ENCODE measurements around the gene RBM45.
A peak's percentile ranks its signal among the peaks of the same experiment; 100 is the strongest.

The RBM45 gene

DNA sequence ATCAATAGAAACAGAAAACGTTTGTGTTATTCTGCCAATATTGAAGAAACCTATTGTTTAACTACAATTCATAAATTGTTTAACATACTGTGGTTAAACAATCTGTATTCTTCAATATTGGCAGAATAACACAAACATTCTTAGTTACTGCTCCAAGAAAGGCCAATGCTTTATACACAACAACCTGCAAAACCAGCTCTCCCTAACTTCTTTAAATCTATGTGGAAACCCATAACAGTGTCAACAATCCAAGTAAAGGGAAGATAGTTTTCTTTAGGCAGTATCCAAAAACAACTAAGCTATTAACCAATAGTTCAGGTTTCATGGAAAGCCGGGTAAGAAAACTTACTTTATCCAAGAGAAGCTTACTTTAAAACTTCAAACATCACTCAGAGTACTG, 6.2 kb upstream of the RBM45 start:
- DNase-seq (ENCODE audit: low read depth, low spot score) = no peak
- TF ChIP-seq, protein P1, sequence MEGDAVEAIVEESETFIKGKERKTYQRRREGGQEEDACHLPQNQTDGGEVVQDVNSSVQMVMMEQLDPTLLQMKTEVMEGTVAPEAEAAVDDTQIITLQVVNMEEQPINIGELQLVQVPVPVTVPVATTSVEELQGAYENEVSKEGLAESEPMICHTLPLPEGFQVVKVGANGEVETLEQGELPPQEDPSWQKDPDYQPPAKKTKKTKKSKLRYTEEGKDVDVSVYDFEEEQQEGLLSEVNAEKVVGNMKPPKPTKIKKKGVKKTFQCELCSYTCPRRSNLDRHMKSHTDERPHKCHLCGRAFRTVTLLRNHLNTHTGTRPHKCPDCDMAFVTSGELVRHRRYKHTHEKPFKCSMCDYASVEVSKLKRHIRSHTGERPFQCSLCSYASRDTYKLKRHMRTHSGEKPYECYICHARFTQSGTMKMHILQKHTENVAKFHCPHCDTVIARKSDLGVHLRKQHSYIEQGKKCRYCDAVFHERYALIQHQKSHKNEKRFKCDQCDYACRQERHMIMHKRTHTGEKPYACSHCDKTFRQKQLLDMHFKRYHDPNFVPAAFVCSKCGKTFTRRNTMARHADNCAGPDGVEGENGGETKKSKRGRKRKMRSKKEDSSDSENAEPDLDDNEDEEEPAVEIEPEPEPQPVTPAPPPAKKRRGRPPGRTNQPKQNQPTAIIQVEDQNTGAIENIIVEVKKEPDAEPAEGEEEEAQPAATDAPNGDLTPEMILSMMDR (IDR thresholded peaks at IDR 0.05; ENCODE audit: low read depth, low read length) = no peak
- no peak overlapping the region for H3K4me3 ChIP-seq (ENCODE audit: low read depth, low read length)
- in situ Hi-C loops (cut with HindIII; ENCODE audit: low sequenced_read_pairs) = no loop called here

DNA sequence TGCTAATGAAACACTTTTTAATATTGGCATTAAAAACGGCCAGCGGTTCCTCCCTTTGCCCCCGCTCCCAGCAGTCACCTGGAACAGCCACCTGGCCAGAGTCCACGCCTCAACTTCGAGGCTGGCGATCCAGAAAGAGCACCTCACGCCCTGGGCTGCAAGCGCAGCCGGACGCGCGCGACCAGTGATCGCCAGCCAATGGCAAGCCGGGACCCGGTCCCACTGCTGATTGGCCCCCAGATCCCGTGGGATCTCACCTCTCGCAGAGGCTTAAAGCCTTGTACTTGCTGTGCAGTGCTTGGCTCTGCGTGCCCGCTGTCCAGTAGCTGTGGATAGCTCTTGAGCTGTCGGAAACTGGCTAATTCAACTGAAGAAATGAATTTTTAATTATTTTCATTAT, 4.1 kb upstream of the RBM45 start:
- no peak for DNase-seq (ENCODE audit: low read depth, low spot score)
- in situ Hi-C loops (cut with HindIII; ENCODE audit: low sequenced_read_pairs) = no loop called here
- no peak overlapping the region for H3K4me3 ChIP-seq (ENCODE audit: low read depth, low read length)
- TF ChIP-seq, protein P1 (IDR thresholded peaks at IDR 0.05; ENCODE audit: low read depth, low read length) = no peak

DNA sequence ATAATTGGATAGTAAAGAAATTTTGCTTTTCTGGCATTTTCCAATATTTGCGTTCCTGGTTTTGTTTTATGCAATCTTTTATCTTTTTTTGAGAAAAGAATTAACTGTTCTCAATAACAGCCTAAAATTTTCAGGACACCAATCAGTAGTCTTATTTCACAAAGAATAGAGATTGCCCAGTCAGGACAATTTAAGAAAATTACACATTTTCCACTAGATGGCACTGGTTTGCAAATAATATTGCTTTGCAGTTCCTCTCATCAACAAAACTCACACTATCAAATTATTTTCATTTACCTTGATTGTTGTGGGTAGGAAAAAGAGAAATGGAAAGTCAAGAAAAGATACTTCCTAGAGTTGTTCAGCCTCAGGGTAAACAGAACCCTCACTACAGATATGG, 2.4 kb upstream of the RBM45 start:
- peak; percentile 56 for DNase-seq (ENCODE audit: low read depth, low spot score)
- in situ Hi-C loops (cut with HindIII; ENCODE audit: low sequenced_read_pairs) = no loop called here
- TF ChIP-seq, protein P1 (IDR thresholded peaks at IDR 0.05; ENCODE audit: low read depth, low read length) = peak; percentile 38
- no peak overlapping the region for H3K4me3 ChIP-seq (ENCODE audit: low read depth, low read length)

DNA sequence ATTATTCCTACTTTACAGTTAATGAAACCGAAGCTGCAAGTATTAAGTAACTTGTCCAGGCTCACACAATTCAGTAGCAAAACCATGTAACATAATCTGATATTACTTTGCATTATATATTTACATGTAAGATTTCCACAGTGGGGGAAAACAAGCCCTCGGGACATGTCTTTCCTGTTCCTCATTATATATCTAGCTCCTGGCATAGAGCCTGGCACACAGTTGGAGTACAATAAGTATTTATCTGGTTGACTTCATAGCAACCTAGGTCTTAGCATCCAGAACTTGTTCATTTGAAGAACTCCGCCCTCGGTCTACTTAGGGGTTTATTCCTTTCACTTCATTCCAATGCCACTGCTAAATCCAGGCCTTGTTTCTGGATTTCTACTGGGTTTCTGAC, 1.6 kb upstream of the RBM45 start:
- no peak overlapping the region for H3K4me3 ChIP-seq (ENCODE audit: low read depth, low read length)
- in situ Hi-C loops (cut with HindIII; ENCODE audit: low sequenced_read_pairs) = no loop called here
- TF ChIP-seq, protein P1 (IDR thresholded peaks at IDR 0.05; ENCODE audit: low read depth, low read length) = no peak

DNA sequence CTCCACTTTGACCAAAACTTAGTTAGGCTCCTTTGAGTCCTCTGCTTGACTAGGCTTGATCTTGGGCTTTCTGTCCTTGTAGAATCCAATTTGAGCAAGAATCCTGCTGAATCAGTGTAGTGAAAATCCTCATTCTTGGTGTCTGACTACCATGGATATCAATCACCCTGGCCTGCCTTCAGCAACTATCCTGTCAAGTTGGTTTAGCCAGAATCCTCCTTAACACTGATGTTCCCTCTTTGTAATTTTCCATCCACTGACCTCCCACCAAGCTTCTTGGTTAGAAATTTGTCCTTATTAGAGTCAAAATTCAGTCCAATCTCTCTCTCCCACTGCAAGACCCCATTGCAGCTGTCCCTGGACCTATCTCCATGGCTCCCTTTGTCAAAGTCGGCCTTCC, 494 bp upstream of the RBM45 start:
- in situ Hi-C loops (cut with HindIII; ENCODE audit: low sequenced_read_pairs) = no loop called here
- TF ChIP-seq, protein P1 (IDR thresholded peaks at IDR 0.05; ENCODE audit: low read depth, low read length) = no peak
- no peak for DNase-seq (ENCODE audit: low read depth, low spot score)
- H3K4me3 ChIP-seq (ENCODE audit: low read depth, low read length) = peak overlapping the region; percentile 97

More for the DNA sequence above, 1.6 kb upstream of the RBM45 start:
- no peak for DNase-seq (ENCODE audit: low read depth, low spot score)

DNA sequence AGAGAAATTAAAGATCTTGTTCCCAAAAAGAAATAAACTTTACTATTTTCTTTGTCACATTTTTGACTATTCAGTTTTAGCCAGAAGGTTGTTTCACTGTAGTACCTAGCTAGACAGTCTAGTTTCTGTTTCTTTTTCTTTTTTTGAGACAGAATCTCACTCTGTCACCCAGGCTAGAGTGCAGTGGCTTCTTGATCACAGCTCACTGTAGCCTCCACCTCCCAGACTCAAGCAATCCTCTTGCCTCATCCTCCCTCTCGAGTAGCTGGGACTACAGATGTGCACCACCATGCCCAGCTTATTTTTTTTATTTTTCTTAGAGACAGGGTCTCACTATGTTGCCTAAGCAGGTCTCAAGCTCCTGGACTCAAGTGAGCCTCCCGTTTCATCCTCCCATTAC, 2.2 kb downstream of the RBM45 start:
- no peak for DNase-seq (ENCODE audit: low read depth, low spot score)

More for the DNA sequence above, 2.2 kb downstream of the RBM45 start:
- no peak overlapping the region for H3K4me3 ChIP-seq (ENCODE audit: low read depth, low read length)
- in situ Hi-C loops (cut with HindIII; ENCODE audit: low sequenced_read_pairs) = no loop called here
- TF ChIP-seq, protein P1 (IDR thresholded peaks at IDR 0.05; ENCODE audit: low read depth, low read length) = no peak

All from astrocyte of the spinal cord (primary cell).